GM12892 (cell line): Measurements from ENCODE around the gene ETFBKMT.

Experiments
- POLR2A ChIP-seq: IDR thresholded peaks from 2 replicates; pipeline ENCODE4 v1.6.1; 2011; ENCODE audit warnings: low read depth, low read length, control low read depth
- TAF1 ChIP-seq: IDR thresholded peaks from 2 replicates; pipeline ENCODE4 v1.6.1; 2011; ENCODE audit warnings: low read depth, mild to moderate bottlenecking, control low read depth, low read length, borderline replicate concordance

GRCh38 chr12:31712877-31713276, 53.4 kb downstream of the ETFBKMT start:
- TF ChIP-seq POLR2A: no peak
- no peak for TF ChIP-seq TAF1
